ENCODE data around the gene NOL3.

NOL3 gene

GRCh38 chr16:67207249-67208091, 37.1 kb downstream of the NOL3 start:
- DNase-seq, result no peak

- DNase-seq, result no peak
Measured at GRCh38 chr16:67208154-67208896, 38.0 kb downstream of the NOL3 start.

GRCh38 chr16:67209565-67209964, 39.2 kb downstream of the NOL3 start:
- no peak for DNase-seq

- DNase-seq, result no peak
Measured at GRCh38 chr16:67210069-67210937, 40.0 kb downstream of the NOL3 start.

GRCh38 chr16:67211674-67212073, 41.3 kb downstream of the NOL3 start:
- DNase-seq, result no peak

- no peak for DNase-seq
Measured at GRCh38 chr16:67212766-67213165, 42.4 kb downstream of the NOL3 start.

- no peak for DNase-seq
Measured at GRCh38 chr16:67213197-67214019, 43.1 kb downstream of the NOL3 start.

- no peak for DNase-seq
Measured at GRCh38 chr16:67215706-67216105, 45.4 kb downstream of the NOL3 start.

GRCh38 chr16:67216612-67217490, 46.5 kb downstream of the NOL3 start:
- DNase-seq, result no peak

- no peak for DNase-seq
Measured at GRCh38 chr16:67223992-67224391, 53.7 kb downstream of the NOL3 start.

All from cerebellar nuclear complex (tissue), 1 donor.